GM23338 (cell line): ENCODE data around the gene CDC45. TPM values are rescaled to one million over a fixed set of nuclear protein-coding genes. Genes with fewer than 3 reads are reported as not detected.
"Not testable (repeated sequence)": the region's sequence is repeated elsewhere in the genome, so short reads cannot be mapped to it uniquely, and the experiment has no call there.

ENCODE experiments used
- ATAC-seq: fragments of 200-7000 bp; cut with Tn5 transposase; 3 replicates; pipeline ENCODE4 v1.9.1; 2020
- DNase-seq: peaks from one replicate; pipeline ENCODE4 v3.0.0-alpha.2; 2015; ENCODE audit warnings: low spot score
- H2AFZ ChIP-seq: fragments of 200-600 bp; sonication (generic); 2 replicates; pipeline ENCODE4 v1.8.0; 2016; ENCODE audit warnings: antibody characterized with exemption, mild to moderate bottlenecking, moderate library complexity
- H3F3A ChIP-seq: fragments of 200-600 bp; sonication (generic); replicated peaks from 2 replicates; pipeline ENCODE4 v1.8.0; 2017; ENCODE audit warnings: antibody characterized with exemption, mixed run types, low read depth
- H3K27ac ChIP-seq: fragments of 200-600 bp; sonication (generic); 2 replicates; pipeline ENCODE4 v1.6.1; 2016; ENCODE audit warnings: low read depth
- H3K27me3 ChIP-seq: fragments of 200-600 bp; sonication (generic); 2 replicates; pipeline ENCODE4 v1.8.0; 2016; ENCODE audit warnings: mild to moderate bottlenecking, mixed run types, moderate library complexity; ENCODE audit not compliant: insufficient read depth
- H3K36me3 ChIP-seq: fragments of 200-600 bp; sonication (generic); 2 replicates; pipeline ENCODE4 v1.8.0; 2016; ENCODE audit warnings: mild to moderate bottlenecking; ENCODE audit not compliant: insufficient read depth
- H3K4me1 ChIP-seq: fragments of 200-600 bp; sonication (generic); 2 replicates; pipeline ENCODE4 v1.8.0; 2016; ENCODE audit warnings: mild to moderate bottlenecking, moderate library complexity; ENCODE audit not compliant: insufficient read depth
- H3K4me2 ChIP-seq: fragments of 200-600 bp; sonication (generic); 2 replicates; pipeline ENCODE4 v1.7.1; 2017; ENCODE audit warnings: mixed run types
- H3K4me3 ChIP-seq: fragments of 200-600 bp; sonication (generic); 2 replicates; pipeline ENCODE4 v1.6.1; 2016; ENCODE audit warnings: mixed run types
- H3K79me2 ChIP-seq: fragments of 200-600 bp; sonication (generic); replicated peaks from 2 replicates; pipeline ENCODE4 v1.8.0; 2017; ENCODE audit warnings: mild to moderate bottlenecking; ENCODE audit not compliant: insufficient read depth
- H3K9me2 ChIP-seq: fragments of 200-600 bp; sonication (generic); 2 replicates; pipeline ENCODE4 v1.8.0; 2017; ENCODE audit not compliant: insufficient read depth
- H4K20me1 ChIP-seq: fragments of 200-600 bp; sonication (generic); replicated peaks from 2 replicates; pipeline ENCODE4 v1.8.0; 2017; ENCODE audit warnings: mild to moderate bottlenecking; ENCODE audit not compliant: insufficient read depth
- H3K27ac Mint-ChIP-seq: 2 replicates; pipeline ENCODE4 v1.8.0; 2020; ENCODE audit warnings: inconsistent platforms, mild to moderate bottlenecking, moderate library complexity, mixed read lengths
- H3K27me3 Mint-ChIP-seq: 3 replicates; pipeline ENCODE4 v1.8.0; 2022; ENCODE audit warnings: low read depth, mild to moderate bottlenecking, moderate library complexity, mixed read lengths, inconsistent platforms; ENCODE audit not compliant: insufficient read depth, poor library complexity
- H3K36me3 Mint-ChIP-seq: 3 replicates; pipeline ENCODE4 v1.8.0; 2021; ENCODE audit warnings: low read depth, mild to moderate bottlenecking, inconsistent platforms, moderate library complexity, mixed read lengths
- H3K4me1 Mint-ChIP-seq: 3 replicates; pipeline ENCODE4 v1.8.0; 2020; ENCODE audit warnings: mild to moderate bottlenecking, inconsistent platforms, mixed read lengths
- H3K4me3 Mint-ChIP-seq: 3 replicates; pipeline ENCODE4 v1.8.0; 2021; ENCODE audit warnings: moderate library complexity, mild to moderate bottlenecking, inconsistent platforms, mixed read lengths
- H3K9me3 Mint-ChIP-seq: 3 replicates; pipeline ENCODE4 v1.8.0; 2020; ENCODE audit warnings: moderate library complexity, mild to moderate bottlenecking, inconsistent platforms, mixed read lengths
- EZH2 ChIP-seq: fragments of 200-600 bp; sonication (generic); IDR thresholded peaks from one replicate; pipeline ENCODE4 v1.8.0; 2017; ENCODE audit warnings: antibody characterized with exemption, mild to moderate bottlenecking, low read depth; ENCODE audit not compliant: unreplicated experiment
- EZH2phosphoT487 ChIP-seq: fragments of 200-600 bp; sonication (generic); IDR thresholded peaks from one replicate; pipeline ENCODE4 v1.8.1; 2018; ENCODE audit warnings: antibody characterized with exemption; ENCODE audit not compliant: unreplicated experiment
- NANOG ChIP-seq: IDR thresholded peaks from 2 replicates; pipeline ENCODE4 v1.6.1; 2016; ENCODE audit warnings: antibody characterized with exemption, borderline replicate concordance
- POLR2AphosphoS5 ChIP-seq: IDR thresholded peaks from 2 replicates; pipeline ENCODE4 v1.6.1; 2016; ENCODE audit warnings: antibody characterized with exemption, low read depth
- REST ChIP-seq: IDR thresholded peaks from one replicate; pipeline ENCODE4 v1.6.1; 2018; ENCODE audit warnings: antibody characterized with exemption; ENCODE audit not compliant: unreplicated experiment
- STAT1 ChIP-seq: IDR thresholded peaks from one replicate; pipeline ENCODE4 v1.6.1; 2016; ENCODE audit warnings: antibody characterized with exemption; ENCODE audit not compliant: unreplicated experiment
- ZNF114 ChIP-seq: fragments of 250-450 bp; sonication (Bioruptor Pico); IDR thresholded peaks from 2 replicates; pipeline ENCODE4 v1.5.0; 2020; ENCODE audit warnings: mild to moderate bottlenecking, moderate library complexity
- ZNF331 ChIP-seq: fragments of 250-450 bp; sonication (Bioruptor Pico); IDR thresholded peaks from 2 replicates; pipeline ENCODE4 v1.5.0; 2020; ENCODE audit warnings: low read depth, mild to moderate bottlenecking, moderate library complexity
- polyA plus RNA-seq: library from polyadenylated mRNA; unstranded; fragments of >200 nt; fragmentation: Nextera tagmentation; extraction: Ambion mirVana; gene quantifications from 2 replicates; pipeline ENCODE4 v1.2.1, GENCODE V29; 2016
- total RNA-seq: library from RNA; depleted of rRNA; stranded (reverse); fragments of >200 nt; shearing (Covaris generic); gene quantifications from 2 replicates; pipeline ENCODE4 v1.2.3, GENCODE V29; 2014

The CDC45 gene
- total and polyA plus RNA-seq, 2 experiments from 2014 or later = 29.0 to 30.3 TPM

- Mint-ChIP-seq H3K36me3 (no peaks in the 10 kb centered on the region), H3K9me3 (no peaks in the 10 kb centered on the region), H3K4me1 (no peaks in the 10 kb centered on the region), H3K27me3 (peaks cover 4% of the 10 kb centered on the region), H3K27ac (no peak overlapping the region), H3K4me3 (no peak overlapping the region)
- Histone ChIP-seq H3K4me3 (no peak overlapping the region), H4K20me1 (no peaks in the 10 kb centered on the region), H3K36me3 (no peaks in the 10 kb centered on the region), H3K27me3 (no peaks in the 10 kb centered on the region), H3K27ac (no peak overlapping the region), H2AFZ (no peak overlapping the region), H3K9me2 (no peaks in the 10 kb centered on the region), H3K4me1 (no peaks in the 10 kb centered on the region), H3K4me2 (no peak overlapping the region), H3K79me2 (no peaks in the 10 kb centered on the region), H3F3A (no peaks in the 10 kb centered on the region)
- TF ChIP-seq ZNF331 (CRISPR knock-in tag) (no peak), STAT1 (no peak), EZH2phosphoT487 (no peak), NANOG (no peak), ZNF114 (CRISPR knock-in tag) (no peak), POLR2AphosphoS5 (no peak), EZH2 (no peak), REST (no peak)
- DNase-seq (no peak), ATAC-seq (no peak)
These were observed 51.0 kb downstream of the CDC45 start for GRCh38 chr22:19530751-19531150.

- not testable (repeated sequence) for H3K4me1 Mint-ChIP-seq, H3K79me2 ChIP-seq, H4K20me1 ChIP-seq, H3F3A ChIP-seq, H3K4me3 ChIP-seq, H3K36me3 ChIP-seq, H3K27ac ChIP-seq, H3K4me3 Mint-ChIP-seq, DNase-seq, ATAC-seq, H3K9me2 ChIP-seq, H3K27me3 Mint-ChIP-seq, H3K4me2 ChIP-seq, H3K36me3 Mint-ChIP-seq, H3K27ac Mint-ChIP-seq, H3K27me3 ChIP-seq, H3K4me1 ChIP-seq, H2AFZ ChIP-seq, H3K9me3 Mint-ChIP-seq
These were observed 51.6 kb downstream of the CDC45 start for GRCh38 chr22:19531327-19531726.

- H2AFZ ChIP-seq = no peak overlapping the region
- H3K4me1 Mint-ChIP-seq = no peaks in the 10 kb centered on the region
- no peak overlapping the region for H3K27ac ChIP-seq
- H3K27me3 ChIP-seq = no peaks in the 10 kb centered on the region
- no peaks in the 10 kb centered on the region; the same call in 1 of the 2 replicates for H4K20me1 ChIP-seq
- no peaks in the 10 kb centered on the region for H3K9me3 Mint-ChIP-seq
- no peaks in the 10 kb centered on the region for H3K36me3 ChIP-seq
- H3K4me2 ChIP-seq = no peak overlapping the region
- no peaks in the 10 kb centered on the region for H3K36me3 Mint-ChIP-seq
- DNase-seq = no peak
- H3K4me3 ChIP-seq = no peak overlapping the region
- no peaks in the 10 kb centered on the region for H3K9me2 ChIP-seq
- H3K27ac Mint-ChIP-seq = no peak overlapping the region; the same call in 1 of the 2 replicates
- no peaks in the 10 kb centered on the region for H3K79me2 ChIP-seq
- peaks cover 2% of the 10 kb centered on the region for H3K27me3 Mint-ChIP-seq
- peaks cover 5% of the 10 kb centered on the region; the same call in 1 of the 2 replicates for H3K4me1 ChIP-seq
- ATAC-seq = no peak
- H3F3A ChIP-seq = no peaks in the 10 kb centered on the region
- H3K4me3 Mint-ChIP-seq = no peak overlapping the region
- no peak for TF ChIP-seq REST
These were observed 53.4 kb downstream of the CDC45 start for GRCh38 chr22:19533049-19533626.
